Keratinocyte (primary cell): ENCODE data around the gene FAM241A. TPM values are rescaled to one million over a fixed set of nuclear protein-coding genes. Genes with fewer than 3 reads are reported as not detected.

ENCODE experiments used
- DNase-seq: peaks from one replicate; pipeline ENCODE4 v3.0.0-alpha.2; 2011; ENCODE audit warnings: low read depth, missing footprints, low spot score
- FAIRE-seq: peaks from 2 replicates; lab custom pipeline; 2011; peaks lifted over from hg19 to GRCh38; lab: Jason Lieb, UNC
- H2AFZ ChIP-seq: 2 replicates; pipeline ENCODE4 v1.6.0; 2012; ENCODE audit warnings: low read length, control low read depth, inconsistent platforms; ENCODE audit not compliant: control insufficient read depth
- H3K27ac ChIP-seq: 2 replicates; pipeline ENCODE4 v1.5.1; 2011; ENCODE audit warnings: low read length; ENCODE audit not compliant: control insufficient read depth, insufficient read depth
- H3K27me3 ChIP-seq: 3 replicates; pipeline ENCODE4 v1.6.0; 2011; ENCODE audit warnings: low read length; ENCODE audit not compliant: control insufficient read depth, insufficient read depth; ENCODE audit errors: extremely low read depth
- H3K36me3 ChIP-seq, 2 experiments: 2 replicates in 1 of 2; 3 replicates in 1 of 2; pipeline ENCODE4 v1.5.1; 2011; ENCODE audit warnings: low read length in 2 of 2, mild to moderate bottlenecking in 1 of 2; ENCODE audit not compliant: control insufficient read depth in 2 of 2, insufficient read depth in 2 of 2; ENCODE audit errors: extremely low read depth in 1 of 2
- H3K4me1 ChIP-seq: 3 replicates; pipeline ENCODE4 v1.5.1; 2011; ENCODE audit warnings: low read length; ENCODE audit not compliant: control insufficient read depth, insufficient read depth; ENCODE audit errors: extremely low read depth
- H3K4me2 ChIP-seq: 3 replicates; pipeline ENCODE4 v1.6.0; 2011; ENCODE audit warnings: low read depth, low read length; ENCODE audit not compliant: control insufficient read depth, insufficient read depth; ENCODE audit errors: extremely low read depth
- H3K4me3 ChIP-seq, 3 experiments: fragments of 200-600 bp in 1 of 3; sonication (generic) in 1 of 3; 2 replicates in 2 of 3; 3 replicates in 1 of 3; pipeline ENCODE4 v1.5.1; 2011 to 2016; ENCODE audit warnings: low read length in 3 of 3, mild to moderate bottlenecking in 3 of 3, control low read depth in 2 of 3, inconsistent platforms in 1 of 3, low read depth in 1 of 3, mixed read lengths in 1 of 3, mixed run types in 1 of 3, moderate library complexity in 1 of 3; ENCODE audit not compliant: control insufficient read depth in 2 of 3, insufficient read depth in 2 of 3; ENCODE audit errors: extremely low read depth in 1 of 3
- H3K79me2 ChIP-seq: 2 replicates; pipeline ENCODE4 v1.6.0; 2012; ENCODE audit warnings: low read length; ENCODE audit not compliant: control insufficient read depth, insufficient read depth
- H3K9ac ChIP-seq: 3 replicates; pipeline ENCODE4 v1.6.0; 2011; ENCODE audit warnings: low read length; ENCODE audit not compliant: control insufficient read depth, insufficient read depth; ENCODE audit errors: extremely low read depth
- H3K9me1 ChIP-seq: 3 replicates; pipeline ENCODE4 v1.6.0; 2011; ENCODE audit warnings: low read length; ENCODE audit not compliant: control insufficient read depth, insufficient read depth; ENCODE audit errors: extremely low read depth
- H3K9me3 ChIP-seq: 2 replicates; pipeline ENCODE4 v1.5.1; 2012; ENCODE audit warnings: low read depth, low read length; ENCODE audit not compliant: control insufficient read depth
- H4K20me1 ChIP-seq: 3 replicates; pipeline ENCODE4 v1.6.0; 2011; ENCODE audit warnings: low read length; ENCODE audit not compliant: control insufficient read depth, insufficient read depth; ENCODE audit errors: extremely low read depth
- CTCF ChIP-seq, 3 experiments: IDR thresholded peaks in 1 of 3; conservative IDR thresholded peaks in 1 of 3; optimal IDR thresholded peaks in 1 of 3; 2 replicates in 2 of 3; 3 replicates in 1 of 3; pipeline versions ENCODE3 to v1.5.1; 2011; ENCODE audit warnings: low read length in 3 of 3, mild to moderate bottlenecking in 3 of 3, moderate library complexity in 2 of 3, control low read depth in 1 of 3, inconsistent platforms in 1 of 3; ENCODE audit not compliant: insufficient read depth in 2 of 3; ENCODE audit errors: extremely low read depth in 1 of 3
- EZH2 ChIP-seq: IDR thresholded peaks from one replicate; pipeline ENCODE4 v1.6.1; 2012; ENCODE audit warnings: inconsistent platforms, mild to moderate bottlenecking, low read length, moderate library complexity
- dilution Hi-C: fragments of 300-500 bp; cut with MboI; formaldehyde crosslinking; loops from one replicate; pipeline ENCODE4 v1.7.0; 2020; ENCODE audit warnings: low sequenced_read_pairs; ENCODE audit not compliant: extremely low pct_ligation_motif_present
- polyA plus RNA-seq, 5 experiments: library from polyadenylated mRNA; depleted of rRNA in 3 of 5; stranded (reverse) in 3 of 5; stranded (forward) in 1 of 5; unstranded in 1 of 5; fragments of >200 nt; gene quantifications; 1 replicate in 1 of 5; 2 replicates in 3 of 5; 3 replicates in 1 of 5; pipeline versions ENCODE4 v1.2.1 to v1.2.3, GENCODE V29; 2011 to 2012; ENCODE audit warnings: missing spikeins in 2 of 5, low read depth in 1 of 5, low replicate concordance in 1 of 5

The FAM241A gene
- polyA plus RNA-seq, 1 donor (not counting 4 experiments of a cell fraction or from before 2014, with no cell fraction given), result 2.9 TPM

- DNase-seq, result no peak
- no peaks in the 10 kb centered on the region for H3K79me2 ChIP-seq
- H3K4me1 ChIP-seq, result no peaks in the 10 kb centered on the region
- no peaks in the 10 kb centered on the region for H3K9me3 ChIP-seq
- H3K27ac ChIP-seq, result no peak overlapping the region
- H3K36me3 ChIP-seq, result no peaks in the 10 kb centered on the region
- no peak overlapping the region for H3K9ac ChIP-seq
- H2AFZ ChIP-seq, result no peak overlapping the region
- no peak for FAIRE-seq
- dilution Hi-C loops, result no loop called here
- no peak overlapping the region for H3K4me2 ChIP-seq
- H3K4me3 ChIP-seq, result no peak overlapping the region
- H4K20me1 ChIP-seq, result no peaks in the 10 kb centered on the region
- H3K9me1 ChIP-seq, result no peaks in the 10 kb centered on the region
- no peak for TF ChIP-seq EZH2
- peak in 1 of 3 experiments; percentile 9 for TF ChIP-seq CTCF (optimal IDR thresholded peaks at IDR 0.05 in 1 of 3, IDR thresholded peaks at IDR 0.05 in 1 of 3, conservative IDR thresholded peaks at IDR 0.05 in 1 of 3; ENCODE audit: extremely low read depth in 1 of 3, insufficient read depth in 2 of 3, low read length in 3 of 3)
- H3K27me3 ChIP-seq, result no peaks in the 10 kb centered on the region
Measured at GRCh38 chr4:112189754-112190153, 44.5 kb downstream of the FAM241A start.

- FAIRE-seq, result no peak
- H3K4me2 ChIP-seq, result no peak overlapping the region
- H3K9me3 ChIP-seq, result no peaks in the 10 kb centered on the region
Measured at GRCh38 chr4:112190684-112191083, 45.4 kb downstream of the FAM241A start.

More at GRCh38 chr4:112190684-112191083, 45.4 kb downstream of the FAM241A start:
- no peaks in the 10 kb centered on the region for H4K20me1 ChIP-seq
- no peak overlapping the region for H2AFZ ChIP-seq
- H3K27ac ChIP-seq, result no peak overlapping the region
- no peak for DNase-seq
- no peak overlapping the region for H3K9ac ChIP-seq
- no peak overlapping the region for H3K4me3 ChIP-seq
- TF ChIP-seq CTCF (optimal IDR thresholded peaks at IDR 0.05 in 1 of 3, IDR thresholded peaks at IDR 0.05 in 1 of 3, conservative IDR thresholded peaks at IDR 0.05 in 1 of 3; ENCODE audit: extremely low read depth in 1 of 3, insufficient read depth in 2 of 3, low read length in 3 of 3) (no peak), EZH2 (no peak)
- no peaks in the 10 kb centered on the region for H3K36me3 ChIP-seq
- dilution Hi-C loops, result no loop called here
- H3K4me1 ChIP-seq, result no peaks in the 10 kb centered on the region
- no peaks in the 10 kb centered on the region for H3K79me2 ChIP-seq
- no peaks in the 10 kb centered on the region for H3K9me1 ChIP-seq
- no peaks in the 10 kb centered on the region for H3K27me3 ChIP-seq
